GM23338 (cell line): ENCODE measurements around the gene LRRC63. TPM values are rescaled to one million over a fixed set of nuclear protein-coding genes. Genes with fewer than 3 reads are reported as not detected.

Experiments used
- ATAC-seq: fragments of 200-7000 bp; cut with Tn5 transposase; 3 replicates; pipeline ENCODE4 v1.9.1; 2020
- DNase-seq: peaks from one replicate; pipeline ENCODE4 v3.0.0-alpha.2; 2015; ENCODE audit warnings: low spot score
- H2AFZ ChIP-seq: fragments of 200-600 bp; sonication (generic); 2 replicates; pipeline ENCODE4 v1.8.0; 2016; ENCODE audit warnings: antibody characterized with exemption, mild to moderate bottlenecking, moderate library complexity
- H3F3A ChIP-seq: fragments of 200-600 bp; sonication (generic); replicated peaks from 2 replicates; pipeline ENCODE4 v1.8.0; 2017; ENCODE audit warnings: antibody characterized with exemption, mixed run types, low read depth
- H3K27ac ChIP-seq: fragments of 200-600 bp; sonication (generic); 2 replicates; pipeline ENCODE4 v1.6.1; 2016; ENCODE audit warnings: low read depth
- H3K27me3 ChIP-seq: fragments of 200-600 bp; sonication (generic); 2 replicates; pipeline ENCODE4 v1.8.0; 2016; ENCODE audit warnings: mild to moderate bottlenecking, mixed run types, moderate library complexity; ENCODE audit not compliant: insufficient read depth
- H3K36me3 ChIP-seq: fragments of 200-600 bp; sonication (generic); 2 replicates; pipeline ENCODE4 v1.8.0; 2016; ENCODE audit warnings: mild to moderate bottlenecking; ENCODE audit not compliant: insufficient read depth
- H3K4me1 ChIP-seq: fragments of 200-600 bp; sonication (generic); 2 replicates; pipeline ENCODE4 v1.8.0; 2016; ENCODE audit warnings: mild to moderate bottlenecking, moderate library complexity; ENCODE audit not compliant: insufficient read depth
- H3K4me2 ChIP-seq: fragments of 200-600 bp; sonication (generic); 2 replicates; pipeline ENCODE4 v1.7.1; 2017; ENCODE audit warnings: mixed run types
- H3K4me3 ChIP-seq: fragments of 200-600 bp; sonication (generic); 2 replicates; pipeline ENCODE4 v1.6.1; 2016; ENCODE audit warnings: mixed run types
- H3K79me2 ChIP-seq: fragments of 200-600 bp; sonication (generic); replicated peaks from 2 replicates; pipeline ENCODE4 v1.8.0; 2017; ENCODE audit warnings: mild to moderate bottlenecking; ENCODE audit not compliant: insufficient read depth
- H3K9me2 ChIP-seq: fragments of 200-600 bp; sonication (generic); 2 replicates; pipeline ENCODE4 v1.8.0; 2017; ENCODE audit not compliant: insufficient read depth
- H4K20me1 ChIP-seq: fragments of 200-600 bp; sonication (generic); replicated peaks from 2 replicates; pipeline ENCODE4 v1.8.0; 2017; ENCODE audit warnings: mild to moderate bottlenecking; ENCODE audit not compliant: insufficient read depth
- H3K27ac Mint-ChIP-seq: 2 replicates; pipeline ENCODE4 v1.8.0; 2020; ENCODE audit warnings: inconsistent platforms, mild to moderate bottlenecking, moderate library complexity, mixed read lengths
- H3K27me3 Mint-ChIP-seq: 3 replicates; pipeline ENCODE4 v1.8.0; 2022; ENCODE audit warnings: low read depth, mild to moderate bottlenecking, moderate library complexity, mixed read lengths, inconsistent platforms; ENCODE audit not compliant: insufficient read depth, poor library complexity
- H3K36me3 Mint-ChIP-seq: 3 replicates; pipeline ENCODE4 v1.8.0; 2021; ENCODE audit warnings: low read depth, mild to moderate bottlenecking, inconsistent platforms, moderate library complexity, mixed read lengths
- H3K4me1 Mint-ChIP-seq: 3 replicates; pipeline ENCODE4 v1.8.0; 2020; ENCODE audit warnings: mild to moderate bottlenecking, inconsistent platforms, mixed read lengths
- H3K4me3 Mint-ChIP-seq: 3 replicates; pipeline ENCODE4 v1.8.0; 2021; ENCODE audit warnings: moderate library complexity, mild to moderate bottlenecking, inconsistent platforms, mixed read lengths
- H3K9me3 Mint-ChIP-seq: 3 replicates; pipeline ENCODE4 v1.8.0; 2020; ENCODE audit warnings: moderate library complexity, mild to moderate bottlenecking, inconsistent platforms, mixed read lengths
- CREB1 ChIP-seq: fragments of 250-450 bp; sonication (Bioruptor Pico); IDR thresholded peaks from 2 replicates; pipeline ENCODE4 v1.5.0; 2020; ENCODE audit warnings: low read depth, mild to moderate bottlenecking, moderate library complexity
- CTCF ChIP-seq, 2 experiments: fragments of 200-600 bp in 1 of 2; sonication (generic) in 1 of 2; conservative IDR thresholded peaks; 2 replicates each; pipeline versions ENCODE4 v1.5.1 to v1.6.1; 2016 to 2017; ENCODE audit warnings: antibody characterized with exemption in 2 of 2, low read depth in 2 of 2, mild to moderate bottlenecking in 2 of 2, moderate library complexity in 1 of 2
- ETS1 ChIP-seq: IDR thresholded peaks from 2 replicates; pipeline ENCODE4 v1.6.1; 2016; ENCODE audit warnings: antibody characterized with exemption
- EZH2 ChIP-seq: fragments of 200-600 bp; sonication (generic); IDR thresholded peaks from one replicate; pipeline ENCODE4 v1.8.0; 2017; ENCODE audit warnings: antibody characterized with exemption, mild to moderate bottlenecking, low read depth; ENCODE audit not compliant: unreplicated experiment
- NANOG ChIP-seq: IDR thresholded peaks from 2 replicates; pipeline ENCODE4 v1.6.1; 2016; ENCODE audit warnings: antibody characterized with exemption, borderline replicate concordance
- ZNF114 ChIP-seq: fragments of 250-450 bp; sonication (Bioruptor Pico); IDR thresholded peaks from 2 replicates; pipeline ENCODE4 v1.5.0; 2020; ENCODE audit warnings: mild to moderate bottlenecking, moderate library complexity
- ZNF462 ChIP-seq: fragments of 250-450 bp; sonication (Bioruptor Pico); IDR thresholded peaks from 2 replicates; pipeline ENCODE4 v1.5.0; 2020; ENCODE audit warnings: mild to moderate bottlenecking, moderate library complexity
- polyA plus RNA-seq: library from polyadenylated mRNA; unstranded; fragments of >200 nt; fragmentation: Nextera tagmentation; extraction: Ambion mirVana; gene quantifications from 2 replicates; pipeline ENCODE4 v1.2.1, GENCODE V29; 2016
- total RNA-seq: library from RNA; depleted of rRNA; stranded (reverse); fragments of >200 nt; shearing (Covaris generic); gene quantifications from 2 replicates; pipeline ENCODE4 v1.2.3, GENCODE V29; 2014

The LRRC63 gene
- total and polyA plus RNA-seq, 2 experiments from 2014 or later, result not detected

- no peak for TF ChIP-seq ZNF462 (CRISPR knock-in tag)
- TF ChIP-seq CTCF (conservative IDR thresholded peaks at IDR 0.05; ENCODE audit: low read depth in 2 of 2), result no peak
Observed at GRCh38 chr13:46178821-46179220, 32.9 kb upstream of the LRRC63 start (continued).

GRCh38 chr13:46179491-46179908, 32.2 kb upstream of the LRRC63 start:
- H3F3A ChIP-seq, result no peaks in the 10 kb centered on the region
- ATAC-seq, result no peak
- TF ChIP-seq CREB1 (no peak), ZNF114 (CRISPR knock-in tag) (no peak), ETS1 (no peak), NANOG (no peak), EZH2 (no peak)
- no peak overlapping the region for H3K27ac ChIP-seq
- H3K27me3 Mint-ChIP-seq, result peaks cover 8% of the 10 kb centered on the region
- peaks cover 13% of the 10 kb centered on the region; the same call in 2 of the 3 replicates for H3K4me1 Mint-ChIP-seq
- H2AFZ ChIP-seq, result peak overlapping the region; percentile 65; the same call in 1 of the 2 replicates
- H3K27ac Mint-ChIP-seq, result no peak overlapping the region
- no peaks in the 10 kb centered on the region for H3K36me3 Mint-ChIP-seq
- H3K9me3 Mint-ChIP-seq, result no peaks in the 10 kb centered on the region
- H3K4me3 Mint-ChIP-seq, result no peak overlapping the region
- no peak for DNase-seq
- H3K79me2 ChIP-seq, result no peaks in the 10 kb centered on the region
- peaks cover 14% of the 10 kb centered on the region for H3K4me1 ChIP-seq
- no peak overlapping the region for H3K4me3 ChIP-seq
- no peaks in the 10 kb centered on the region for H4K20me1 ChIP-seq
- no peaks in the 10 kb centered on the region for H3K36me3 ChIP-seq
- no peak overlapping the region for H3K4me2 ChIP-seq
- H3K9me2 ChIP-seq, result no peaks in the 10 kb centered on the region
- H3K27me3 ChIP-seq, result no peaks in the 10 kb centered on the region
